Stimulated activated memory B cell treated with anti-CD40 and anti-IgM and Interleukin-4, amounts not matched to agents 10 μg/mL and 1 μg/mL and 100 μg/mL, for 72 hours (primary cell): ENCODE data around the gene GPRASP2.
"Not testable (repeated sequence)": the region's sequence is repeated elsewhere in the genome, so short reads cannot be mapped to it uniquely, and the experiment has no call there.

Experiments used
- ATAC-seq: fragments of 150-1000 bp; cut with Tn5 transposase; 2 replicates; pipeline ENCODE4 v1.10.0; 2021
- H3K27ac Mint-ChIP-seq: one replicate; pipeline ENCODE4 v1.8.0; 2022; ENCODE audit warnings: mild to moderate bottlenecking, mixed read lengths
- H3K27me3 Mint-ChIP-seq: one replicate; pipeline ENCODE4 v1.8.0; 2022; ENCODE audit warnings: mixed read lengths
- H3K36me3 Mint-ChIP-seq: one replicate; pipeline ENCODE4 v1.8.0; 2022; ENCODE audit warnings: mixed read lengths
- H3K4me1 Mint-ChIP-seq: one replicate; pipeline ENCODE4 v1.8.0; 2022; ENCODE audit warnings: mixed read lengths
- H3K4me3 Mint-ChIP-seq: one replicate; pipeline ENCODE4 v1.8.0; 2022; ENCODE audit warnings: mild to moderate bottlenecking, moderate library complexity, mixed read lengths
- H3K9me3 Mint-ChIP-seq: one replicate; pipeline ENCODE4 v1.8.0; 2022; ENCODE audit warnings: mixed read lengths

Gene GPRASP2

DNA sequence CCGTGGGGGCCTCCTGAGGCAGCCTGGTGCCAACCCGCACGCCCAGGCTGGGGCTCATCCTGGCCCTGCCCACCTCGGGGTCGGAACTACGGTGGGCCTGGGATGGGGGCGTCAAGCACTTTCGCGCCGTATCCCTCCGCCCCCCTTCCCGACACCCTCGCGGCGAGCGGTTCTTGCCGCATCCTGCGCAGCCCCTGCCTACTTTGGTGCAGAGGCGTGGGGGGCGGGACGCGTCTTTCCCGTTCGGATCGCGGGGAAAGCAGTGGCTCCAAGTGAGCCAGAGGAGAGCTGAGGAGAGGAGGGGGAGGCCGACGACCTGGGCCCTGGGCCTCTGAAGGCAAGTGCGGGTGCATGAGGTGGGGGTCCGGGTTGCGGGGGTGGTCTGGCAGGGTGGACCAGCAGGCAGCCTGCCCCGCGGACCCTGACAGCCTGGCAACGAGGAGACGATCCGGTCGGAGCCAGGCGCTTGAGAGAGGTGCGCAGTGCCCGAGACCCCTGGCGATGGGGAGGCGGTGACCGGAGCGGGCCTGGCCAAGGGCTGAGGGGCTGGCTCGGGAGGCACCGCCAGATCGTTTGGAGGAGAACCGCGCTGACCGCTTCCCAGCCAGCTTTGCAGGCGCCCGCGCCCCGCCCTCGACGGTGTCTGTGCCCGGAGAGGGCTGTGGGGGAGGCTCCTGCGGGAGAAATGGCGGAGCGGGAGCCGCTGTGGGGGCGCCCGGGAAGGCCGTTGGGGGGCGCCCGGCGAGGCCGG lies at the start of gene GPRASP2:
GPRASP2 (plus strand) TSS at position 233 of the 751 bp plus-strand sequence. CDS start 2,422 bp downstream, outside the sequence.
- peaks cover 27% of the 10 kb centered on the region for H3K27me3 Mint-ChIP-seq
- peak within 1 kb of the TSS; percentile 79 for H3K4me3 Mint-ChIP-seq
- H3K9me3 Mint-ChIP-seq, result no peaks in the 10 kb centered on the region
- H3K4me1 Mint-ChIP-seq, result no peaks in the 10 kb centered on the region
- no peak within 1 kb of the TSS for H3K27ac Mint-ChIP-seq
- H3K36me3 Mint-ChIP-seq, result no peaks in the 10 kb centered on the region
- no peak for ATAC-seq

DNA sequence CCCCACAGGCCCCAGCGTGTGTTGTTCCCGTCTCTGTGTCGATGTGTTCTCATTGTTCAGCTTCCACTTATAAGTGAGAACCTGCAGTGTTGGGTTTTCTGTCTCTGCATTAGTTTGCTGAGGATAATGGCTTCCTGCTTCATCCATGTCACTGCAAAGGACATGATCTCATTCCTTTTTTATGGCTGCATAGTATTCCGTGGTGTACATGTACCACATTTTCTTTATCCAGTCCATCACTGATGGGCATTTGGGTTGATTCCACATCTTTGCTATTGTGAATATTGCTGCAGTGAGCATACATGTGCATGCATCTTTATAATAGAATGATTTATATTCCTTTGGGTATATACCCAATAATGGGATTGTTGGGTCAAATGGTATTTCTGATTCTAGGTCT lies 48.4 kb upstream of the GPRASP2 start:
- Mint-ChIP-seq H3K9me3 (peaks cover 14% of the 10 kb centered on the region), H3K36me3 (peaks cover 37% of the 10 kb centered on the region)
- ATAC-seq, H3K4me1 Mint-ChIP-seq, H3K27me3 Mint-ChIP-seq, H3K27ac Mint-ChIP-seq, H3K4me3 Mint-ChIP-seq: not testable (repeated sequence)

DNA sequence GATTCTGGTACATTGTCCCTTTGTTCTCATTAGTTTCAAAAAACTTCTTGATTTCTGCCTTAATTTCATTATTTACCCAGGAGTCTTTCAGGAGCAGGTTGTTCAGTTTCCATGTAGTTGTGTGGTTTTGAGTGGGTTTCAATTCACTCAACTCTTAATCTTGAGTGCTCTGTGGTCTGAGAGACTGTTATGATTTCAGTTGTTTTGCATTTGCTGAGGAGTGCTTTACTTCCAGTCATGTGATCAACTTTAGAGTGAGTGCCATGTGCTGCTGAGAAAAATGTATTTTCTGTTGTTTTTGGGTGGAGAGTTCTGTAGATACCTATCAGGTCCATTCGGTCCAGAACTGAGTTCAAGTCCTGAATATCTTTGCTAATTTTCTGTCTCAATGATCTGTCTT lies 45.2 kb upstream of the GPRASP2 start:
- H3K27me3 Mint-ChIP-seq, H3K4me1 Mint-ChIP-seq: not testable (repeated sequence)
- peaks cover 46% of the 10 kb centered on the region for H3K36me3 Mint-ChIP-seq

DNA sequence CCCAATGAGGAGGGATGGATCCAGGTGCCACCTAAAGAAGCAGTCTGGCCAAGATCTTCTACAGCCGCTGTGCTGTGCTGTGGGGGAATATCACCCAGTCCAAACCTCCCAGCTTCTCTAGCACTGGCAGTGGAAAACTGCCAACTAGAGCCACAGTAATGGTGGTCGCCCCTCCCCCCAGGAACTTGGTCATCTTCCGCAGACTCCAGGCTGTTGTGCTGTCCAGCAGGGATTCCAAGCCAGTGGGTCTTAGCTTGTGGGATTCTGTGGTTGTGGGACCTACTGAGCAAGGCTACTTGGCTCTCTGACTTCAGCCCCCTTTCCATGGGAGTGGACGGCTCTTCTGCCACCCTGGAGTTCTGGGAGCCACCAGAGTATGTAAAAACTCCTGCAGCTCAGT lies 42.7 kb upstream of the GPRASP2 start:
- no peak for ATAC-seq
- peaks cover 47% of the 10 kb centered on the region for H3K36me3 Mint-ChIP-seq
- peaks cover 20% of the 10 kb centered on the region for H3K9me3 Mint-ChIP-seq
- no peaks in the 10 kb centered on the region for H3K27me3 Mint-ChIP-seq
- H3K4me3 Mint-ChIP-seq, result no peak overlapping the region
- no peaks in the 10 kb centered on the region for H3K4me1 Mint-ChIP-seq
- H3K27ac Mint-ChIP-seq, result no peak overlapping the region

More for the DNA sequence above, 45.2 kb upstream of the GPRASP2 start:
- ATAC-seq, H3K4me3 Mint-ChIP-seq, H3K27ac Mint-ChIP-seq: not testable (repeated sequence)
- peaks cover 17% of the 10 kb centered on the region for H3K9me3 Mint-ChIP-seq

DNA sequence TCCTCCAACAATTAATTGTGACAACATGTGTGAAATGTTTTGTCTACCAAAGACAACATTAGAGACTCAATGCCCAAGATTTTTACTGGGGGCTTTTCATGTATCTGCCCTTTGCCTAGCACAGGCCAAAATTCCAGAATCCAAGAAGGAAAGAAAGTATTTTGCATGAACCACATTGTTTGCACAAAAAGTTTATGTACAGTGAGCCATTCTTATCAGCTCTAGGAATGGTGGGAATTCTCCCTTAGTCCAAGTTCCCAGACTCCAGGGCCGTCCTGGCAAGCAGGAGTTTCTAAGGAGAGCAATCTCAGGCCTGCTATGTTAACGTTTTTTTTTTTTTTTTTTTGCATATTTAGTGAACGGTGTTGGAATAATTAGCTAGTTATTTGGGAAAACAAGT lies 39.4 kb upstream of the GPRASP2 start:
- H3K4me3 Mint-ChIP-seq, result no peak overlapping the region
- H3K4me1 Mint-ChIP-seq, result no peaks in the 10 kb centered on the region
- H3K27ac Mint-ChIP-seq, result no peak overlapping the region
- peaks cover 29% of the 10 kb centered on the region for H3K36me3 Mint-ChIP-seq
- H3K9me3 Mint-ChIP-seq, result peaks cover 14% of the 10 kb centered on the region
- H3K27me3 Mint-ChIP-seq, result no peaks in the 10 kb centered on the region
- no peak for ATAC-seq

DNA sequence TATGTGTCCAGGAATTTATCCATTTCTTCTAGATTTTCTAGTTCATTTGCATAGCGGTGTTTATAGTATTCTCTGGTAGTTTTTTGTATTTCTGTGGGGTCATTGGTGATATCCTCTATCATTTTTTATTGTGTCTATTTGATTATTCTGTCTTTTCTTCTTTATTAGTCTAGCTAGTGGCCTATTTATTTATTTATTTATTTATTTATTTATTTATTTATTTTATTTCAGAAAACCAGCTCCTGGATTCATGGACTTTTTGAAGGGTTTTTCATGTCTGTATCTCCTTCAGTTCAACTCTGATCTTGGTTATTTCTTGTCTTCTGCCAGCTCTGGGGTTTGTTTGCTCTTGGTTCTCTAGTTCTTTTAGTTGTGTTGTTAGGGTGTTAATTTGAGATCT lies 34.8 kb upstream of the GPRASP2 start:
- Mint-ChIP-seq H3K9me3 (peaks cover 19% of the 10 kb centered on the region), H3K36me3 (peaks cover 32% of the 10 kb centered on the region)
- H3K4me3 Mint-ChIP-seq, H3K27ac Mint-ChIP-seq, H3K27me3 Mint-ChIP-seq, ATAC-seq, H3K4me1 Mint-ChIP-seq: not testable (repeated sequence)

DNA sequence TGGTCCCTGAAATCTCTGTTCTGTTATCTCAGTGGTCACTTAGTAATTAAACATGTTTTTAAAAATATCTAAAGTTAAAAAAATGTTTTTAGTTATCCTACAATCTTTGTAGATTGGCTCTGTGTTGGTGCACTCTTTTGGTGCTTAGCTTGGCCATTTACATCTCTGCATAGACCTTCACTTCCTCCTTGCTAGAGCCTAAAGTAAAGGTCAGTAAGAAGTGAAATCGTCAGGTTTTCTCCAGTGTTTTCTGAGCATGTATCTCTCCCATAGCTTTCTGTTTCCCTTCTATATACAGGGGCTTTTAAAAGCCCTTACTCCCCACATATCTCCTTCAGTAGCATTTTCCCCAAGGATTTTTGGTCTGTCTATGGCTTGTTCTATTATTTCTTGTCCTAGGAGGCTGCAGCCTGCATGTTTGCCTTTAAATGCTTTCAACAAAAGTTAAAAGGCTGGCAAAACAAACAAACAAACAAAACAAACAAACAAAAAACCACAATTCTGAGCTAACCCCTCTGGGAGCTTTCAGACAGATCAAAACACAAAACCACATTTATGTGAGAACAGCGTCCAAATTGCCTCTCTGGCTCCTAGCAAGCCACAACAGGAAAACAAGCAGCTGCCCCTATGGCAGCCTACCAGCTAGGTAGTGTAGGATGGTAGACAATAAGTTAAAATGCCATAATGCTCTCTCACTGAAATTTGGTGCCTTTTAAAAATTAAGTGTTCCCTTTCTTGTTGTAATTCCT lies 27.3 kb upstream of the GPRASP2 start:
- H3K36me3 Mint-ChIP-seq, result peaks cover 30% of the 10 kb centered on the region
- peaks cover 19% of the 10 kb centered on the region for H3K4me1 Mint-ChIP-seq
- H3K9me3 Mint-ChIP-seq, result peaks cover 12% of the 10 kb centered on the region
- H3K4me3 Mint-ChIP-seq, result peak overlapping the region; percentile 18
- no peaks in the 10 kb centered on the region for H3K27me3 Mint-ChIP-seq
- ATAC-seq, result no peak
- H3K27ac Mint-ChIP-seq, result no peak overlapping the region

DNA sequence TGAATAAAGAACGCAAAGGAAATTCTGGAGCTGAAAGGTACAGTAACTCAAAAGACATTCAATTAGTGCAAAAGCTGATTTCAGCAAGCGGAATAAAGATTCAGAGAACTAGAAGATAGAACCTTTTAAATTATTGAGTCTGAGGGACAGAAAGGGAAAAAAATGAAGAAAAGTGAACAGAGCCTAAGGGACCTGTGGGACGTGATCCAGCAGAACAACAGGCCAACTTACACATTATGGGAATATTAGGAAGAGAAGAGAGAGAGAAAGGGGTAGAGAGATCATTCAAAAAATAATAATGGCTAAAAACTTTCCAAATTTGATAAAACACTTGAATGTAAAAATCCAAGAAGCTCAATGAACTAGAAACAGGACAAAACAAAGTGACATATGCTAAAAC lies 17.5 kb upstream of the GPRASP2 start:
- H3K4me3 Mint-ChIP-seq, result no peak overlapping the region

DNA sequence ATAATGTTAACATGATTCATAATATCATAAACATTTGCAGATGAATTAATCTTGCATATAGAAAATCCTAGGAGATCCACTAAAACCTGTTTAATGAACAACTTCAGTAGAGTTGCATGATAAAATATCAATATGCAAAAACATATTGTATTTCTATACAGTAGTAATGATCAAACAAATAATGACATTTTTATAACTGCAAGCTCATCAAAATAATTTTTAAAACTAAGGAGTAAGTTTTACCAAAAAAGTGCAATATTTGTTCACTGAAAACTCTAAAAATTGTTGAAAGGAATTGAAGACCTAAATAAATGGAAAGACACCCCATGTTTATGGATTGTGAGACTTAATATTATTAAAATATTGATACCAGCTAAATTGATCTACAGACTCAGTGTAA lies 15.9 kb upstream of the GPRASP2 start:
- Mint-ChIP-seq H3K27ac (no peak overlapping the region), H3K4me1 (no peaks in the 10 kb centered on the region), H3K36me3 (peaks cover 13% of the 10 kb centered on the region), H3K27me3 (no peaks in the 10 kb centered on the region), H3K4me3 (no peak overlapping the region), H3K9me3 (peaks cover 5% of the 10 kb centered on the region)
- ATAC-seq, result no peak

More for the DNA sequence above, 17.5 kb upstream of the GPRASP2 start:
- Mint-ChIP-seq H3K36me3 (peaks cover 20% of the 10 kb centered on the region), H3K4me1 (no peaks in the 10 kb centered on the region), H3K27me3 (no peaks in the 10 kb centered on the region), H3K27ac (no peak overlapping the region), H3K9me3 (peaks cover 8% of the 10 kb centered on the region)
- ATAC-seq, result no peak

DNA sequence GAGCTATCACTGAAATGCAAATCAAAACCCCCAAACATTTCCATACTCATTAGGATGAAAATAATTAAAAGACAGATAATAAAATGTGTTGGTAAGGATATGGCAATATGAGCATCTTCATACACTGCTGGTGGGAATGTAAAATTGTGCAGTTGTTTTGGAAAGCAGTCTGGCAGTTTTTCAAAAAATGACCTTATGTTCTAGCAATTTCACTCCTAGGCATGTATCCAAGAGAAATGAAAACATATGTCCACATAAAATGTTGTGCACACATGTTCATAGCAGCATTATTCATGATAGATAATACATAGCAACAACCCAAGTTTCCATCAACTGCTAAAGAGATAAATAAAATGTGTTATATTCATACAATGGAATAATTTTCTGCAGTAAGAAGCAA lies 14.8 kb upstream of the GPRASP2 start:
- Mint-ChIP-seq H3K36me3 (peaks cover 13% of the 10 kb centered on the region), H3K9me3 (peaks cover 7% of the 10 kb centered on the region)

DNA sequence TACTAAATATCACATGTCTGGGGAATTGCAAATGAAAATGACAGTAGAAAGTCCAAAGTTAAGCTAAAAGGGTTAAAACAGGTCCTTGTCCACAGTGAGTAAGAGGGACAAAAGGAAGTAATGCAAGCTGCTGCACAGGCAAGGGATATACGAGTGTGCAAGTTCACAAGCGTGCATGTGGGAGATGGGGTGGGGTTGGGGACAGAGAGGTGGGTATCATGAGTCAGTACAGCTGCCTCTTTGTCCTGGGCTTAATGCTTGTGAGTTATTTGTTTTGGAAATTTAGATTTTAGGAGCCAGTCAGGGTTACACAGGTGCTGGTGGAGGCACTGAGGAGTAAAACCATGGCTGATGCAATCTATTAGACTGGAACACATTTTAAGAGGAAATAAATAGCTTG lies 3.3 kb upstream of the GPRASP2 start:
- peaks cover 2% of the 10 kb centered on the region for H3K9me3 Mint-ChIP-seq
- H3K4me1 Mint-ChIP-seq, result no peaks in the 10 kb centered on the region
- no peak overlapping the region for H3K27ac Mint-ChIP-seq
- peaks cover 27% of the 10 kb centered on the region for H3K27me3 Mint-ChIP-seq
- H3K36me3 Mint-ChIP-seq, result no peaks in the 10 kb centered on the region
- H3K4me3 Mint-ChIP-seq, result no peak overlapping the region
- no peak for ATAC-seq

More for the DNA sequence above, 14.8 kb upstream of the GPRASP2 start:
- Mint-ChIP-seq H3K27me3 (no peaks in the 10 kb centered on the region), H3K27ac (no peak overlapping the region), H3K4me1 (no peaks in the 10 kb centered on the region), H3K4me3 (no peak overlapping the region)
- ATAC-seq, result no peak

DNA sequence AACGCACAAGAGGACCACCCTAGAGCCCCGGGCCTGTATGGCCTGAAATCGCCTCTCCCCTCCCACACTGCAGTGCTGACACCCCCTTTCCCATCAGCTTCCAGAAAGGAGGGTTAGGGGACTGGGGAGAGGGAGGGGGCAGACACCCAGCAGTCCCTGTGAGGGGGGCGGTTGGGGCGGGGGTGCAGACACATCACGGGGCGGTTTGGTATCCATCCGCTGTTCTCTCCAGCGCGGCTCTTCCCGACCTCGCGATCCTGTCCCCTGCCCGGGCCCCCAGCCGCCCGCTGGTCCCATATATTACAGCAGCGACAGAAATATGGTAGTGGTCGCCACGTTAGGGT lies 404 bp upstream of the GPRASP2 start:
- Mint-ChIP-seq H3K27me3 (peaks cover 27% of the 10 kb centered on the region), H3K36me3 (no peaks in the 10 kb centered on the region), H3K27ac (no peak overlapping the region), H3K4me3 (peak overlapping the region; percentile 79), H3K9me3 (no peaks in the 10 kb centered on the region), H3K4me1 (no peaks in the 10 kb centered on the region)
- ATAC-seq, result no peak

DNA sequence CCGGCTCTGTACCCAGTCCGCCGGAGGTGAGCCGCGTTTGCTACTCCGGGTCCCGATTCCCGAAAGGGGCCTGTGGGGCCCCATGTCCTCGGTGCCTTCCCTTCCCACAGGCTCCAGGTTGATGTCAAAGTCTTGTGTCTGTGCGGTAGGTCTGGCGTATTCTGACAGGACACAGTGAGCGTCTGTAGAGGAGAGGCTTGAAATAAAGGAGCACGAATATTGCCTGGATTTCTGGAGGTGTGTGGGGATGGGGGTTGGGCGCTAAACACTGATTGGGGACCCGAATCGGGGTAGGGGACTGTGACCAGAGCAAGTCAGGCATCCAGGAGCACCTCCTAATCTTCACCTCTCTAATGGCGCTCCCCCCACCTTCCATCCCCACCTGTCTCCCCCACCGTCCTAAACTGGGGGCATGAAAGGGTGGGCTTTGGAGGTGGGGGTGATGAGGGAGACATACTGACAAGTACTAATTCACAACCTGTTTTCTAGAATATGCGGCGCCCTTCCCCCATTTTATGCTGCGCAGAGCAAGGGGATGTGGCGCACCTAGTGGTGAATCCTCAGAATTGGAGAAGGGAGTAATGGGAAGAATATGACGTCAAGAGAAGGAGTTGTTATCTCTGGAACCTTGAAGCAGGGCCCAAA lies 855 bp downstream of the GPRASP2 start:
- H3K27ac Mint-ChIP-seq, result no peak overlapping the region
- no peak for ATAC-seq
- H3K4me3 Mint-ChIP-seq, result peak overlapping the region; percentile 57
- no peaks in the 10 kb centered on the region for H3K36me3 Mint-ChIP-seq
- no peaks in the 10 kb centered on the region for H3K9me3 Mint-ChIP-seq
- H3K27me3 Mint-ChIP-seq, result peaks cover 27% of the 10 kb centered on the region
- H3K4me1 Mint-ChIP-seq, result no peaks in the 10 kb centered on the region

DNA sequence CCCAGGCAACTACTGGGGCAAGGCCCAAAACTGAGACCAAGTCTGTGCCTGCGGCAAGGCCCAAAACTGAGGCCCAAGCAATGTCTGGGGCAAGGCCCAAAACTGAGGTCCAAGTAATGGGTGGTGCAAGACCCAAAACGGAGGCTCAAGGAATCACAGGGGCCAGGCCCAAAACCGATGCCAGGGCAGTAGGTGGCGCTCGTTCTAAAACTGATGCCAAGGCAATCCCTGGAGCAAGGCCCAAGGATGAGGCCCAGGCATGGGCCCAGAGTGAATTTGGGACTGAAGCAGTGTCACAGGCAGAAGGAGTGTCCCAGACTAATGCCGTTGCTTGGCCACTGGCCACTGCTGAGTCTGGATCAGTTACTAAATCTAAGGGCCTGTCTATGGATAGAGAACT lies 2.7 kb downstream of the GPRASP2 start:
- Mint-ChIP-seq H3K4me1 (no peaks in the 10 kb centered on the region), H3K27ac (no peak overlapping the region), H3K27me3 (peaks cover 27% of the 10 kb centered on the region), H3K9me3 (no peaks in the 10 kb centered on the region), H3K4me3 (no peak overlapping the region), H3K36me3 (no peaks in the 10 kb centered on the region)
- no peak for ATAC-seq

DNA sequence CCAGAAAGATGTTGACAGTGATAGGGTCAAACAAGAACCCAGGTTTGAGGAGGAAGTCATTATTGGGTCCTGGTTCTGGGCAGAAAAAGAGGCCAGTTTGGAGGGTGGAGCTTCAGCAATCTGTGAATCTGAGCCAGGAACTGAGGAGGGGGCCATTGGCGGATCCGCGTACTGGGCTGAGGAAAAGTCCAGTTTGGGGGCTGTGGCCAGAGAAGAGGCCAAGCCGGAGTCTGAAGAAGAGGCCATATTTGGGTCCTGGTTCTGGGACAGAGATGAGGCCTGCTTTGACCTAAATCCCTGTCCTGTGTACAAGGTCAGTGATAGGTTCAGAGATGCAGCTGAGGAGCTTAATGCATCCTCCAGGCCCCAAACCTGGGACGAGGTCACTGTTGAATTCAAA lies 3.7 kb downstream of the GPRASP2 start:
- Mint-ChIP-seq H3K4me3 (no peak overlapping the region), H3K27me3 (peaks cover 17% of the 10 kb centered on the region), H3K9me3 (no peaks in the 10 kb centered on the region), H3K27ac (no peak overlapping the region), H3K4me1 (peaks cover 7% of the 10 kb centered on the region), H3K36me3 (no peaks in the 10 kb centered on the region)
- ATAC-seq, result no peak
